ENCODE measurements around the gene CHRNB4. TPM values are rescaled to one million over a fixed set of nuclear protein-coding genes. Genes with fewer than 3 reads are reported as not detected.

CHRNB4 gene
- total RNA-seq, 2 donors from 2014 or later, result not detected

- TF ChIP-seq CTCF (IDR thresholded peaks at IDR 0.05), result no peak
- peaks cover 0 to 3% of the 10 kb centered on the region in 2 donors for H3K9me3 ChIP-seq
- no peaks in the 10 kb centered on the region for H3K4me1 ChIP-seq
- H3K27me3 ChIP-seq, result no peaks in the 10 kb centered on the region
- H3K4me3 ChIP-seq, result no peak overlapping the region
- DNase-seq (ENCODE audit: low spot score), result no peak
- no peak overlapping the region for H3K27ac ChIP-seq
- no peaks in the 10 kb centered on the region for H3K36me3 ChIP-seq
These were observed 12.8 kb downstream of the CHRNB4 start for GRCh38 chr15:78628227-78628626.

- no peaks in the 10 kb centered on the region for H3K4me1 ChIP-seq
- H3K4me3 ChIP-seq, result no peak overlapping the region
- DNase-seq (ENCODE audit: low spot score), result no peak
- no peak overlapping the region for H3K27ac ChIP-seq
- no peaks in the 10 kb centered on the region for H3K36me3 ChIP-seq
- no peak for TF ChIP-seq CTCF (IDR thresholded peaks at IDR 0.05)
- H3K27me3 ChIP-seq, result no peaks in the 10 kb centered on the region
- no peaks in the 10 kb centered on the region for H3K9me3 ChIP-seq
These were observed 13.7 kb downstream of the CHRNB4 start for GRCh38 chr15:78627348-78627747.

GRCh38 chr15:78626381-78626995, 14.5 kb downstream of the CHRNB4 start:
- H3K9me3 ChIP-seq, result no peaks in the 10 kb centered on the region
- no peak for TF ChIP-seq CTCF (IDR thresholded peaks at IDR 0.05)
- no peaks in the 10 kb centered on the region for H3K36me3 ChIP-seq
- peaks cover 0 to 8% of the 10 kb centered on the region in 2 donors for H3K27me3 ChIP-seq
- H3K4me1 ChIP-seq, result no peaks in the 10 kb centered on the region
- no peak overlapping the region for H3K4me3 ChIP-seq
- no peak overlapping the region for H3K27ac ChIP-seq
- no peak for DNase-seq (ENCODE audit: low spot score)

- no peak overlapping the region for H3K27ac ChIP-seq
- no peak overlapping the region for H3K4me3 ChIP-seq
- H3K36me3 ChIP-seq, result no peaks in the 10 kb centered on the region
- no peak for TF ChIP-seq CTCF (IDR thresholded peaks at IDR 0.05)
- no peaks in the 10 kb centered on the region for H3K9me3 ChIP-seq
- no peak for DNase-seq (ENCODE audit: low spot score)
- peaks cover 0 to 15% of the 10 kb centered on the region in 2 donors for H3K27me3 ChIP-seq
- H3K4me1 ChIP-seq, result peaks cover 0 to 4% of the 10 kb centered on the region in 2 donors
These were observed 15.3 kb downstream of the CHRNB4 start for GRCh38 chr15:78625606-78626280.

GRCh38 chr15:78624651-78625590, 16.1 kb downstream of the CHRNB4 start:
- Histone ChIP-seq H3K36me3 (no peaks in the 10 kb centered on the region), H3K4me3 (no peak overlapping the region), H3K27me3 (peaks cover 5 to 24% of the 10 kb centered on the region in 2 donors), H3K27ac (no peak overlapping the region), H3K9me3 (no peaks in the 10 kb centered on the region), H3K4me1 (peaks cover 0 to 12% of the 10 kb centered on the region in 2 donors)
- DNase-seq (ENCODE audit: low spot score), result no peak
- TF ChIP-seq CTCF (IDR thresholded peaks at IDR 0.05), result no peak
